Cerebellar cortex (tissue), 1 donor: ENCODE measurements around the gene OBP2B.
"Not testable (repeated sequence)": the region's sequence is repeated elsewhere in the genome, so short reads cannot be mapped to it uniquely, and the experiment has no call there.

ENCODE experiments used
- DNase-seq: peaks from one replicate; pipeline ENCODE4 v3.0.0-alpha.2; 2015; ENCODE audit warnings: low spot score

The OBP2B gene

GRCh38 chr9:133221177-133221809, 12.2 kb upstream of the OBP2B start:
- DNase-seq, result no peak

DNA sequence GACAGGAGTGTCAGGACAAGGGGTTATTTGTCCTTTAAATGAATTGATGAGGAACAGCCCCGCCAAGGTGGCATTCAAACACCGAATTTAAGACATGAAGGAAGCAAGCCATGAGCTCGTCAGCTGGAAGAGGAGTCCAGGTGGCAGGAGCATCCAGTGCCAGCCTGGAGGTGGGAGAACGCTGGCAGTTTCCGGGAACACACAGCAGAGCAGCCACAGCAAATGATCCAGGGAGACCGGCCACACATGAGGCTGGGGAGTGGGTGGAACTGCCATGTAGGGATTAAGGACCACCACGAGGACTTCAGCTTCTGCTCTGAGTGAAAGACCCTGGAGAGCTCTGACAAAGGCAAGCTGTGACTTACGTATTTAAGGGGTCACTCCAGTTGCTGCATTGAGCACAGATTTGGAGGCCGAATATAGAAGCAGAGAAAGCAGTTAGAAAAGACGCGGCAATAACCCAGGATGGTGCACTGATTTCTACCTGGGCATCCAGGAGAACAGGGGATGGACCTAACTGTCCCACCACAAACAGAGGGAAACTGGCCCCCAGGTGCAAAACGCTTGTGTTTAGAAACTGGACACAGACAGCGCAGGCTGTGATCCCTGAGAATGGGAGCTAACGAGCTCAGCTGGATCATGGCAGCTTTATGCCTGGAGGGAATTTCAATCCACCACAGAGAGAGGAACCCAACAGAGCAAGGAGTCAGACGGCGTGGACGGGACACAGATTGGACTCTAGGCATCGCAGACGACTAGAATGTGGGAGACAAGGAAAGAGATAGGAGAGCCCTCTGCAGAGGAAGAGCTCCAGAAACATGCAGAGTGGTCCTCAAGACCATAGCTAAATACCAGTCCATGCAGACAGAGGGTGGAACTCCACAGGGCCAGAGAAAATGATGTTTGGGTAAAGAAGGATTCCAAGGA, 9.3 kb upstream of the OBP2B start:
- DNase-seq, result not testable (repeated sequence)

DNA sequence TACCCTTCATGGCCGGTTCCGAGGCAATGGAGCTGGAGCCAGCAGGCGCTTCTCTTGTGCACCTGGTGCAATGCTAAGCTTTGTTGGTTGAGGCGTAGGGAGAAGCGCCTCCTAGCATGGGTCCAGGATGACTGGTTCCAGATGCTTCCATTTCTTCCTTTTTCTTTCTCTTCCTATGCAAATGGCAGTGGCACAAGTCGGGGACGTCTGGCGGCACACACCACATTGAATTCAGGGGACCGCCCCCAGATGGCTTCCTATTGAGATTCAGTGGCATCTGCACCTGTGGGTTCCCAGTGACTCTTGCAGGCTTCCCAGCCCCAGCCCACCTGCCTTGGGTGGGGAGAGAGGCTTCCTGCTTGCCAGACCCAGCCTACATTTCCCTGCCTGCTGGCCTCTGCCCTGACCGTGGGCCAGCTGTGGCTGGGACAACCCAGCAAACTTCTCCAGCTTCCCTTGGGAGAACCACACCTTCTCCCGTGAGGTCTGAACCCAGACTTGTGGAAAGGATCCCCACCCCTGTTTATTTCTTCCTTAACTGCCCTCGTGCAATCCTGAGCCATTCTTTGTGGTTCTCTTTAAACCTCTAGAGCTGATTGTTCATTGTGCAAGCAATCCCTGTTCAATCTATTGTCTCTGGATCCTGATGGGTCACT, 8.4 kb upstream of the OBP2B start:
- not testable (repeated sequence) for DNase-seq

DNA sequence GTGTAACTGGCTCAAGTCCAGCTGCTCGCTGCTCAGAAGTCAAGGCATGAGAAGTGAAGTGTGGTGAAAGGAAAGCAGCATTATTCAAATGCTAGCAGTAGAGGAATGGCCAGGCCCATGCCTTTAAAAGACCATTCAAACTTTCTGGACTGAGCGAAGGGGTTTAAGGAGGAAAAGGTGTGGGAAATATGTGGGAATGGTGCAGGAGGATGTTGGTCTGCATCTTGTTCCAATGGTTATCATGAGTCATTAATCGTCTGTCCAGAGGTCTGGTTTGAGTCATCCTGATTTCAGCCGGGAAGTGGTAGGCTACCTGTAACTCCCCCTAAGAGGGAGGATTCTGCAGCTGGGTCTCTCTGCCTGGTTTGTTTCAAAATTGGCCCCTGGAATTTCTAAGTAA, 5.2 kb upstream of the OBP2B start:
- not testable (repeated sequence) for DNase-seq

DNA sequence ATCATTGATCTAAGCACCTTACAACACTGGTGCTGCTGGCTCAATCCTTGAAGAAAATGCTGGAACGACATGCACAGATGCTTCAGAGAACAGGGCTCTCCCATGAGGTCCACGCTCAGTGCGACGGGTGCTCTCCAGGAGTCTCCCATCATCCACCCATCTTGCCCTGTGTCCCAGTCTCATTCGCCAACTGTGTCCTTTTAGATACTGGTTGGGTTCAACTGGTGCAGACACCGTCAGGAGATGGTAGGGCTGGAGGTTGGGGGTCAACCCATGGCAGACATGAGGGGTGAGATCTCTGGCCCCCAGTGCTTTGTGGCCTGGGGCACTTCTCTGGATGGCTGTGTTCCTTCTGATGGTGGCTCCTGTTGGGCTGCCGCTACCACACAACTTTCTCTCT, 1.6 kb upstream of the OBP2B start:
- DNase-seq, result no peak

- no peak for DNase-seq
Measured at GRCh38 chr9:133210202-133210532, 1.1 kb upstream of the OBP2B start.

- DNase-seq, result not testable (repeated sequence)
Measured at GRCh38 chr9:133209327-133210201, 514 bp upstream of the OBP2B start.

GRCh38 chr9:133208171-133208879, 725 bp downstream of the OBP2B start:
- DNase-seq, result not testable (repeated sequence)

DNA sequence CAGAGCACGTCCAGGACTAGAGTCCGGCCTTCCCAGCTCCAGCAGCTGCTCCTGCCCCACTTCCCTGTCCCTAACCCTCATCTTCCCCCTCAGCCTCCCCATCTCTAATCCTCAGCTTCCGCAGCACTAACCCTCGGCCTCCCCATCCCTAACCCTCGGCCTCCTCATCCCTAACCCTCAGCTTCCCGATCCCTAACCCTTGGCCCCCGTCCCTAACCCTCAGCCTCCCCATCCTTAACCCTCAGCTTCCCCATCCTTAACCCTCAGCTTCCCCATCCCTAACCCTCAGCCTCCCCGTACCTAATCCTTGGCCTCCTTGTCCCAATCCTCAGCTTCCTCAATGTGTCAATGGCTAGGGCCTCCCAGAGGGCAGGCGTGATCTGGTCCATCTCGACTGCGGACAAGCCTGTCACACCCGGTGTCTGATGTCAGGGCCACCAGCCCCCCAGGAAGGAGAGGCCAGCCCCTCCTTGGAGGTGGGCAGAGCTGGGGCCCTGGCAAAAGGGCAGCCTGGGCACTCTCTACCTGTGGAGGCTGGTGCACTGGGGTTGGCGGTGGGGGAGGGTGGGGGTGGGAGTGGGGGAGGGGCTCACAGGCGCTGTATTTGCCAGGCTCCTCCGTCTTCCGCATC, 1.4 kb downstream of the OBP2B start:
- DNase-seq, result no peak

DNA sequence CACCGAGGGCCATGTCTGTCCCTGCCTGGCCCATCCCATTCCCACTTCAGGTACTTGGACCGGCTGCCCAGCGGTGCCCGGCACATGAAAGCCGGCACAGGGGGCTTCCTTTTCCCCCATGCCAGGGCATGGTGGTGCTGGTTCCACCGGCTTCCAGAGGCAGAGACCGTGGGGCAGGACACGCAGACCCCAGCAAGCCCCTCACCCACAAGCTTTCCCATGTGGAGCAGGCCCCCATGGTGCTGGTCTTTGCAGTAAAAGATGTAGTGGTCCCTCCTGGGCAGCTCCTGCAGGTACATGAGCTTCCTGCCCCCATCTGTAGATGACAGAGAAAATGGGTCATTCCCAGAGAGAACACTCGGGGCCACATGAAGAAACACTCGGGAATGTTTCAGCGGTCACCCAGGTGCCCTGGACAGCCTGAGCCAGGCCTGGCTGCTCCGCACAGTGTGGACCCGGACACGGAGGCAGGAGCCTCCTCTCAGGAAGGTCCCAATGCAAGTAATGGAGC, 2.0 kb downstream of the OBP2B start:
- no peak for DNase-seq

GRCh38 chr9:133205996-133206931, 2.8 kb downstream of the OBP2B start:
- DNase-seq, result no peak

GRCh38 chr9:133205481-133205887, 3.6 kb downstream of the OBP2B start:
- not testable (repeated sequence) for DNase-seq

DNA sequence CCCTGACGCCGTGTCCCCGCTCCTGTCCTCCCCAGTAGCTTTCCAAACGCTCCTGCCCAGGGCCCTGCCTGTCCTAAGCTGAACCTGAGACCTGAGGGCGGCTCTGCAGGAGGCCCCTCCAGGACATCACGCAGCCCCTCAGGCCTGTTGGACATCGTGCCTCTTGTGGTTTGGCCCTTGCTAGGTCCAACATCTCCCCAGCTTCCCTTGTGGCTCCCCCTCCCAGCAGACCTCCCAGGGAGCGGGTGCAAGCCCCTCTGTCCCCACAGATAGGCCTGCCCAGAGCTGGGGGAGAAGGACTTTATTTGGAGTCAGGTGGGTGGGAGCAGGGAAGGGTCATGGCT, 4.1 kb downstream of the OBP2B start:
- DNase-seq, result no peak

GRCh38 chr9:133204335-133204992, 4.6 kb downstream of the OBP2B start:
- DNase-seq, result no peak

GRCh38 chr9:133203506-133204075, 5.5 kb downstream of the OBP2B start:
- no peak for DNase-seq

DNA sequence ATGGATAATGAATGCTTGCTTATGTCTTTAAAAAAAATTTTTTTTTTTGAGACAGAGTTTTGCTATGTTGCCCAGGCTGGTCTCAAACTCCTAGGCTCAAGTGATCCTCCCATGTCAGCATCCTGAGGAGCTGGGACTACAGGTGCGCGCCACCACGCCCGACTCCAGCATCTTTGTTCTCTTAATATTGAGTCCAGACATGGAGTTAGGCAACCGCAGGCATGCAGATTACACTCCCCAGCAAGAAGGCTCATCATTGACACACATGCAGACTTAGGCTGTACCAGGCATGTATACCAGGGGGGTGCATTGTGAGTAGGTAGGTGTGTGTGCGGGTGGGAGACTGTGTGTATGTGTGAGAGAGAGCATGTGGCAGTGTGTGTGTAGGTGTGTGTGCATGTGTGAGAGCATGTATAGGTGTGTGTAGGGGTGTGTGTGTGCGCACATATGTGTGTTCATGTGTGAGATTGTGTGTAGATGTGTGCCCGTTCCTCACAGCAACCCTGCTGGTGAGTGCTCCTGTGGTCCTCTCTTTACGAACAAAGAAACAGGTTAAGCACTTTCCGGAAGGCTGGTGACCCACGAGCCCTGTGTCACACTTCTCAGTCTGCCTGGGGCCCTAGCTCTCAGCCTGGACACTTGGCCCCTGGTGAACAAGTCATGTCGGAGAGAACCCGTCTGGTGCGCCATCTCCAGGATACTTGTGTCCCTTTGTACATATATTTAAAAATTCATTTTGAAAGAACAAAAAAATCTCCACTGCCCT, 6.2 kb downstream of the OBP2B start:
- DNase-seq, result no peak

GRCh38 chr9:133202145-133202513, 6.9 kb downstream of the OBP2B start:
- no peak for DNase-seq
